ENCODE data around the gene TTC29. TPM values are rescaled to one million over a fixed set of nuclear protein-coding genes. Genes with fewer than 3 reads are reported as not detected.
"Not testable (repeated sequence)": the region's sequence is repeated elsewhere in the genome, so short reads cannot be mapped to it uniquely, and the experiment has no call there.

Gene TTC29
- total RNA-seq, 1 donor: under 0.01 TPM

DNA sequence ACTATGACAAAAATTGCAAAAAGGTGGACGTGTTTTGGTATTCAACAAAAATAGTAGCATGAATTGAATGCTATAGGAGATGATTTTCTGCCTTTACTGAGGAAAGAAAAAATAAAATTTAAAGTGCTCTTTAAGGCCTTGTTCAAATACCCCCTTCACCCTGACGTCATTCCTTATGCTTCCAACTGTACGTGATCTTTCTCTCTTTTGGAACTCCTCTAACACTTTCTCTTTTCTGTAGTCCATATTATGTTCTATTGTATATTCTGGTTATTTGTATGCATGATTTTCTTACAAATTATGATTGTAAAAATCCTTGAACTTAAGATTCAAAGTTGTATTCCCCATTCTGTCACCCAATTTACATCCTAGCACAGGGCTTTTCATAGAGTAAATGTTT, 206.5 kb downstream of the TTC29 start:
- no peak overlapping the region for H3K4me3 ChIP-seq (ENCODE audit: insufficient read depth, low read length)
- no peaks in the 10 kb centered on the region for H3K79me2 ChIP-seq (ENCODE audit: insufficient read depth, low read length)
- no peaks in the 10 kb centered on the region for H3K36me3 ChIP-seq (ENCODE audit: insufficient read depth, low read length)
- H3K27me3 ChIP-seq (ENCODE audit: insufficient read depth, low read length): no peaks in the 10 kb centered on the region
- no peak for DNase-seq (ENCODE audit: insufficient read length, low spot score, missing footprints)
- no peaks in the 10 kb centered on the region for H3K9me3 ChIP-seq (ENCODE audit: low read depth, low read length)
- no peak overlapping the region for H2AFZ ChIP-seq (ENCODE audit: low read length)
- no peaks in the 10 kb centered on the region for H3K4me1 ChIP-seq (ENCODE audit: insufficient read depth, low read length)
- H4K20me1 ChIP-seq (ENCODE audit: insufficient read depth, low read length): no peaks in the 10 kb centered on the region
- no peak for TF ChIP-seq CTCF (IDR thresholded peaks at IDR 0.05; ENCODE audit: extremely low read depth, low read depth, low read length)
- H3K27ac ChIP-seq (ENCODE audit: low read depth, low read length): no peak overlapping the region
- no peak overlapping the region for H3K4me2 ChIP-seq (ENCODE audit: insufficient read depth, low read length)

- DNase-seq (ENCODE audit: insufficient read length, low spot score, missing footprints); H3K4me3 ChIP-seq (ENCODE audit: insufficient read depth, low read length); H3K27me3 ChIP-seq (ENCODE audit: insufficient read depth, low read length); H3K9me3 ChIP-seq (ENCODE audit: low read depth, low read length); H3K36me3 ChIP-seq (ENCODE audit: insufficient read depth, low read length); H4K20me1 ChIP-seq (ENCODE audit: insufficient read depth, low read length); H3K79me2 ChIP-seq (ENCODE audit: insufficient read depth, low read length); H2AFZ ChIP-seq (ENCODE audit: low read length); H3K4me1 ChIP-seq (ENCODE audit: insufficient read depth, low read length); H3K27ac ChIP-seq (ENCODE audit: low read depth, low read length); H3K4me2 ChIP-seq (ENCODE audit: insufficient read depth, low read length): not testable (repeated sequence)
Measured at GRCh38 chr4:146723519-146723918, 222.1 kb downstream of the TTC29 start.

DNA sequence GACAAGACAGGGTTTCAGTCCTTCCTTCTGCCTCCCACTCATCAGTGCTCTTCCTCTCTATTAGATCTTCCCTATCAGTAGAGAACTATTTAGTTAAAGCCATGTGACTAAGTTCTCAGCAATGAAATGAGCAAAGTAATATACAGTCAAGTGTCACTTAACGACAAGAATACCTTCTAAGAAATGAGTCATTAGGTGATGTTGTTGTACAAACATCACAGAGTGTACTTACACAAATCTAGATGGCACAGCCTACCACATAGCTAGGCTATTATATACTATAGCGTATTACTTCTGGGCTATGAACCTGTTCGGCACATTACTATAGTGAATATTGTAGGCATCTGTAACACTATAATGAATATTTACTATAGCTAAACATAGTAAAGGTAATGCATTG, 235.7 kb downstream of the TTC29 start:
- no peak for TF ChIP-seq CTCF (IDR thresholded peaks at IDR 0.05; ENCODE audit: extremely low read depth, low read depth, low read length)
- Histone ChIP-seq H3K27ac (ENCODE audit: low read depth, low read length) (no peak overlapping the region), H2AFZ (ENCODE audit: low read length) (no peak overlapping the region), H3K9me3 (ENCODE audit: low read depth, low read length) (no peaks in the 10 kb centered on the region), H3K4me2 (ENCODE audit: insufficient read depth, low read length) (no peak overlapping the region), H4K20me1 (ENCODE audit: insufficient read depth, low read length) (no peaks in the 10 kb centered on the region), H3K79me2 (ENCODE audit: insufficient read depth, low read length) (no peaks in the 10 kb centered on the region), H3K4me1 (ENCODE audit: insufficient read depth, low read length) (no peaks in the 10 kb centered on the region), H3K27me3 (ENCODE audit: insufficient read depth, low read length) (no peaks in the 10 kb centered on the region), H3K36me3 (ENCODE audit: insufficient read depth, low read length) (no peaks in the 10 kb centered on the region), H3K4me3 (ENCODE audit: insufficient read depth, low read length) (no peak overlapping the region)
- DNase-seq (ENCODE audit: insufficient read length, low spot score, missing footprints): no peak

GRCh38 chr4:146699910-146700309, 245.8 kb downstream of the TTC29 start:
- no peak for DNase-seq (ENCODE audit: insufficient read length, low spot score, missing footprints)

More at GRCh38 chr4:146699910-146700309, 245.8 kb downstream of the TTC29 start:
- no peaks in the 10 kb centered on the region for H3K36me3 ChIP-seq (ENCODE audit: insufficient read depth, low read length)
- H3K27ac ChIP-seq (ENCODE audit: low read depth, low read length): no peak overlapping the region
- no peaks in the 10 kb centered on the region for H4K20me1 ChIP-seq (ENCODE audit: insufficient read depth, low read length)
- no peaks in the 10 kb centered on the region for H3K79me2 ChIP-seq (ENCODE audit: insufficient read depth, low read length)
- no peak overlapping the region for H3K4me2 ChIP-seq (ENCODE audit: insufficient read depth, low read length)
- H3K9me3 ChIP-seq (ENCODE audit: low read depth, low read length): no peaks in the 10 kb centered on the region
- no peak overlapping the region for H2AFZ ChIP-seq (ENCODE audit: low read length)
- no peaks in the 10 kb centered on the region for H3K4me1 ChIP-seq (ENCODE audit: insufficient read depth, low read length)
- TF ChIP-seq CTCF (IDR thresholded peaks at IDR 0.05; ENCODE audit: extremely low read depth, low read depth, low read length): no peak
- H3K27me3 ChIP-seq (ENCODE audit: insufficient read depth, low read length): no peaks in the 10 kb centered on the region
- no peak overlapping the region for H3K4me3 ChIP-seq (ENCODE audit: insufficient read depth, low read length)

Data from osteoblast (primary cell).